AG04450 (cell line): Measurements from ENCODE around the gene TGIF1. TPM values are rescaled to one million over a fixed set of nuclear protein-coding genes. Genes with fewer than 3 reads are reported as not detected.
A peak's percentile ranks its signal among the peaks of the same experiment; 100 is the strongest.

Source experiments
- CTCF ChIA-PET: fragments of 300-600, 350-600 bp; formaldehyde crosslinking; extraction: SDS; loops from one replicate; lab custom pipeline; 2022; ENCODE audit warnings: antibody characterized with exemption, inconsistent platforms; lab: Charles Lee
- POLR2A ChIA-PET: fragments of 350-600 bp; formaldehyde crosslinking; extraction: SDS; loops from one replicate; lab custom pipeline; 2021; ENCODE audit warnings: antibody characterized with exemption, inconsistent platforms; lab: Yijun Ruan, JAX
- DNase-seq: peaks from one replicate; pipeline ENCODE4 v3.0.0-alpha.2; 2011; ENCODE audit warnings: low read depth, low spot score
- H3K27ac ChIP-seq: one replicate; pipeline ENCODE4 v1.5.1; 2012; ENCODE audit warnings: low read depth, low read length, control low read depth
- H3K27me3 ChIP-seq: one replicate; pipeline ENCODE4 v1.6.0; 2012; ENCODE audit warnings: low read length; ENCODE audit not compliant: control insufficient read depth, insufficient read depth
- H3K4me3 ChIP-seq: 2 replicates; pipeline ENCODE4 v1.5.1; 2011; ENCODE audit warnings: mild to moderate bottlenecking, low read depth, low read length, control low read depth
- H3K9me3 ChIP-seq: 2 replicates; pipeline ENCODE4 v1.5.1; 2012; ENCODE audit warnings: low read length; ENCODE audit not compliant: control insufficient read depth, insufficient read depth
- polyA plus RNA-seq: library from polyadenylated mRNA; depleted of rRNA; stranded (reverse); fragments of >200 nt; gene quantifications from 2 replicates; pipeline ENCODE4 v1.2.3, GENCODE V29; 2011
- TF ChIP-seq, protein P1 (sequence below): IDR thresholded peaks from 2 replicates; pipeline ENCODE4 v1.5.1; 2011; ENCODE audit warnings: low read depth, low read length, control low read depth, inconsistent platforms

TGIF1 gene
- polyA plus RNA-seq, 1 experiment, result 60.6 TPM

DNA sequence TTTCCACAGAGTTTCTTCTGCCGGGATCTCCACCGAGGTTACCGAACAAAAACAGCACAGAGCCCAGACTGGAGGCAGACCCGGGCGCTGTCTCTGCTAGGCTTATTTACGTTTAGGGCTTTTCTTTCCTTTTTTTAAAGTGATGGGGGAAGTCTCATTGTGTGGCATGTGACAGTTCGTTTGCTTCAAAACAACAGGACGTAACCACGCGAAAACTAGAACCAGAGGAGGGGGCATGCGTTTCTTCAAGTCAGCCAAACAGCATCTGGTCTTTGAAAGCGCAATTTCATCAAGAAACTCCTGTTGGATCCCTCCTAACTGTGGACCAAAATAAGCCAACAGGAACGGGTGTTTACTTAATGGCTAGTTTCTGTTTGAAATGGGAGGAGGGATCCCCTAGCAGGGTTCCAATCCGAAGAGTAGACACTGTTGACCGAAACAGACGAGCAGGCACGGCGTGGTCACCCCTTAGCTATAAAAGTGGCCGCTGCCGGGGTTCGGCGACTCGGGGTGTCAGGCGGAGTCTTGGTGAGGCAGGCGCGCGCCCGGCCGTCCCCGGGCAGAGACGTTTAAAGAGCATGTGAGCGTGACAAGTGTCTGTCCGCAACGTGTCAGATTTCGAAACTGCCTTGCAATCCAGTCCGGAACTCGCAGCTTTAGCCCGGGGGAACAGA, 997 bp upstream of the TGIF1 start:
- POLR2A ChIA-PET, result interaction anchor here (0.6 to 2.7 kb wide), 6 partner anchors 145 to 461 kb away, joined by 3 to 12 read pairs (median 4); partner anchors contain the start of gene MYL12B
- H3K9me3 ChIP-seq, result peaks cover 7% of the 10 kb centered on the region; the same call in 1 of the 2 replicates
- H3K4me3 ChIP-seq, result peak overlapping the region; percentile 89
- peak overlapping the region; percentile 99 for H3K27ac ChIP-seq
- CTCF ChIA-PET, result interaction anchor here (2.7 kb wide), 1 partner anchor 167 kb away, joined by 12 read pairs; no protein-coding TSS in a partner anchor
- DNase-seq, result no peak
- no peaks in the 10 kb centered on the region for H3K27me3 ChIP-seq
- TF ChIP-seq, protein P1, sequence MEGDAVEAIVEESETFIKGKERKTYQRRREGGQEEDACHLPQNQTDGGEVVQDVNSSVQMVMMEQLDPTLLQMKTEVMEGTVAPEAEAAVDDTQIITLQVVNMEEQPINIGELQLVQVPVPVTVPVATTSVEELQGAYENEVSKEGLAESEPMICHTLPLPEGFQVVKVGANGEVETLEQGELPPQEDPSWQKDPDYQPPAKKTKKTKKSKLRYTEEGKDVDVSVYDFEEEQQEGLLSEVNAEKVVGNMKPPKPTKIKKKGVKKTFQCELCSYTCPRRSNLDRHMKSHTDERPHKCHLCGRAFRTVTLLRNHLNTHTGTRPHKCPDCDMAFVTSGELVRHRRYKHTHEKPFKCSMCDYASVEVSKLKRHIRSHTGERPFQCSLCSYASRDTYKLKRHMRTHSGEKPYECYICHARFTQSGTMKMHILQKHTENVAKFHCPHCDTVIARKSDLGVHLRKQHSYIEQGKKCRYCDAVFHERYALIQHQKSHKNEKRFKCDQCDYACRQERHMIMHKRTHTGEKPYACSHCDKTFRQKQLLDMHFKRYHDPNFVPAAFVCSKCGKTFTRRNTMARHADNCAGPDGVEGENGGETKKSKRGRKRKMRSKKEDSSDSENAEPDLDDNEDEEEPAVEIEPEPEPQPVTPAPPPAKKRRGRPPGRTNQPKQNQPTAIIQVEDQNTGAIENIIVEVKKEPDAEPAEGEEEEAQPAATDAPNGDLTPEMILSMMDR, result no peak

DNA sequence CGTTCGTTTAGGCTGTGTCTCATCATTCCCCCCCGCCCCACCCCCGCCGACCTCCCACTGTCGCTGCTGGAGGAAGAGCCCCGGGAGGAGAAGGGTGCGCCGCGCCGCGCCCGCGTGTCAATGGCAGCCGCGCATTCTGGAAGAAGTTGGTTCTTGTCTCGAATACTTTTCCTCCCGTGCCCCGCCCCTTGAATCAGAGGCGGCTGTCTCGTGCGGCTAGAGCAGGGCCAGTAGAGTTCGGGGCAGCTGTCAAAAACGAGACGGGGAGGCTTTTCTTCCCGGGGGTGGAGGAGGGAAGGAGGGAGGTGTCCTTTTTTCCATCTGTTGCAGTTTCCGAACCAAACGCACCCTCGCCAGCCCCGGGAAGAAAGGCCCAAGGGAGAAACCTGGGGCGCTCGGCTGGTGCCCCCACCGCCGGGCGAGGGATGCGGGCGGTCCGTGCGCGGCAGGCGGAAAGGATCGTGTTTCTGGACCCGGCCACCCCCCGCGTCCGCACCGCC, 410 bp upstream of the TGIF1 start:
- no peak for DNase-seq
- Histone ChIP-seq H3K27me3 (no peaks in the 10 kb centered on the region), H3K9me3 (peaks cover 7% of the 10 kb centered on the region; the same call in 1 of the 2 replicates), H3K4me3 (peak overlapping the region; percentile 89), H3K27ac (peak overlapping the region; percentile 99)
- POLR2A ChIA-PET, result interaction anchor here (1.0 to 2.7 kb wide), 3 partner anchors 145 to 188 kb away, joined by 4 to 12 read pairs (median 9); partner anchors contain the start of gene MYL12B
- TF ChIP-seq, protein P1, result no peak
- CTCF ChIA-PET, result no interaction called here

DNA sequence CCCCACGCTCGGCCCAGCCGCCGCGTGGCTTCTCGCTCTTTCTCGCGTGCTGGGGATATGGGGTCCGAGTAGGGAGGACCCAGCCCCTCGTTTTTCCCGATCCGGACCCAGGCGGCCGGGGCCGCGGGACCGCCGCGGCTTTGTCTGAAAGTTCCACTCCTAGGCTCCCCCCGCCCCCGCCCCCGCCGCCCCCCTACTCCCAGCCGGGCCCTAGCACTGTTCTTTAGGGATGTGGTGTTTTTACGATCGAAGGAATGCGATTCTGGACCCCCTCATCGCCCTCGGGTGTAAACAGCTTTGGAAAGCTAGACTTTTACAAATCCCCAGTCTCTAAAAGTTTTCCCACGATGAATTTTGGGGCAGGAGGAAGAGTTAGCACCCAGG, 819 bp downstream of the TGIF1 start:
- ChIA-PET CTCF (interaction anchor here (1.0 to 6.8 kb wide), 3 partner anchors 144 to 215 kb away, joined by 3 to 69 read pairs (median 58); no protein-coding TSS in a partner anchor), POLR2A (interaction anchor here (0.8 to 4.3 kb wide), 2 partner anchors 143 to 216 kb away, joined by 3 to 44 read pairs; no protein-coding TSS in a partner anchor)
- DNase-seq, result no peak
- H3K4me3 ChIP-seq, result peak overlapping the region; percentile 89
- no peaks in the 10 kb centered on the region for H3K27me3 ChIP-seq
- TF ChIP-seq, protein P1, result no peak
- H3K9me3 ChIP-seq, result peaks cover 7% of the 10 kb centered on the region; the same call in 1 of the 2 replicates
- peak overlapping the region; percentile 99 for H3K27ac ChIP-seq

DNA sequence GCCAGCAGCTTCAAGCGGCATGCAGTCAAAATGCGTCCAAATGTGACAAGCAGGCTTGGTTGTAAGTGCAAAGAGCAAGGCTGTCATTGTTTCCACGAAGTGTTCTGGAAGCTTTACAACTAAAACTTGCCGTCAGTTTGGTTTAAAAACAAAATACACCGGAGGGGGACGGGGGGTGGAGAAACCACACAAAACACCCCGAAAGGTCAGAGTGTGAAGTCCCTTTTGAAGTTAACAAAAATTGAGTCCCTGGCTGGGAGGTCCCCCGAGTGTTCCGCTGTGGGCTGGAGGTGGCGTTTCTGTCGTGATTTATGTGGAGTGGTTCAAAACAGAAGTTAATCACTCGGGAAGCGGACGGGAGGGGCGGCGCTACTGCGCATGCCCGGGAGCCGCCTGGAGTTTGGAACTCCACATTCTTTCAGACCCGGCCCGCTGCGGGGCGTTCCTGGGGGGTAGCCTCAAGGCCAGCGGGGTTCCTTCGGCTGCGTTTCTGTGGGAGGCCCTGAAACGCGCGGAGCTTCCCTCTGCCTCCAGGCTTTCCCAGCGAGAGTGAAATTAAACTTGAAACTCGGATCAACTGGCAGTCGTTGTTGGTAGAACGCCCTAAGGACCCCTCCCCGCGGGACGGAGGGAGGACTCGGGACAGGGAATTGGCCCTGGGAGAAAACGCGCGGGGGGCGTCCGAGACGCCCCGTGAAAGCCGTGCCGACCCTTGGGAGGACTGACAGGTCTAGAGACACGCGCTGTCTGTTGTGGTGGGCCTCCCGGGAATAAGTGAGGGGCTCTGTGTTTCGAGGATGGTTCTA, 1.4 kb downstream of the TGIF1 start:
- TF ChIP-seq, protein P1, result no peak
- peak; percentile 80 for DNase-seq
- H3K27me3 ChIP-seq, result no peaks in the 10 kb centered on the region
- ChIA-PET CTCF (interaction anchor here (1.0 to 6.8 kb wide), 3 partner anchors 143 to 215 kb away, joined by 3 to 69 read pairs (median 58); no protein-coding TSS in a partner anchor), POLR2A (interaction anchor here (0.8 to 4.3 kb wide), 6 partner anchors 134 to 215 kb away, joined by 3 to 44 read pairs (median 18); no protein-coding TSS in a partner anchor)
- peak overlapping the region; percentile 99 for H3K27ac ChIP-seq
- H3K4me3 ChIP-seq, result peak overlapping the region; percentile 89
- peaks cover 7% of the 10 kb centered on the region; the same call in 1 of the 2 replicates for H3K9me3 ChIP-seq
